MG63 (cell line): Measurements from ENCODE around the gene ATP11C. TPM values are rescaled to one million over a fixed set of nuclear protein-coding genes. Genes with fewer than 3 reads are reported as not detected.
A peak's percentile ranks its signal among the peaks of the same experiment; 100 is the strongest.
"Not testable (repeated sequence)": the region's sequence is repeated elsewhere in the genome, so short reads cannot be mapped to it uniquely, and the experiment has no call there.

Experiments used
- DNase-seq: peaks from one replicate; pipeline ENCODE4 v3.0.0-alpha.2; 2020
- H3K27me3 ChIP-seq: fragments of 250-450 bp; sonication (Bioruptor Pico); 2 replicates; pipeline ENCODE4 v1.5.1; 2020; ENCODE audit warnings: mild to moderate bottlenecking, moderate library complexity
- H3K36me3 ChIP-seq: fragments of 250-450 bp; sonication (Bioruptor Pico); 2 replicates; pipeline ENCODE4 v1.5.1; 2020; ENCODE audit warnings: mild to moderate bottlenecking, moderate library complexity
- H3K4me3 ChIP-seq: fragments of 250-450 bp; sonication (Bioruptor Pico); 2 replicates; pipeline ENCODE4 v1.5.1; 2020; ENCODE audit warnings: mild to moderate bottlenecking, moderate library complexity
- H3K9me3 ChIP-seq: fragments of 250-450 bp; sonication (Bioruptor Pico); 2 replicates; pipeline ENCODE4 v1.5.1; 2020; ENCODE audit warnings: mild to moderate bottlenecking, moderate library complexity
- total RNA-seq: library from RNA; depleted of rRNA; stranded (reverse); fragments of >200 nt; shearing (Covaris generic); gene quantifications from 2 replicates; pipeline ENCODE4 v1.2.3, GENCODE V29; 2014; ENCODE audit warnings: low replicate concordance

The ATP11C gene
- total RNA-seq, 1 experiment from 2014 or later = 33.0 TPM

- Histone ChIP-seq H3K36me3 (no peaks in the 10 kb centered on the region), H3K4me3 (peak overlapping the region; percentile 34), H3K9me3 (no peaks in the 10 kb centered on the region), H3K27me3 (no peaks in the 10 kb centered on the region)
- DNase-seq = peak; percentile 43
Measured at GRCh38 chrX:139890991-139891700, 41.7 kb downstream of the ATP11C start.

GRCh38 chrX:139889760-139890159, 43.1 kb downstream of the ATP11C start:
- H3K9me3 ChIP-seq = no peaks in the 10 kb centered on the region
- no peak overlapping the region for H3K4me3 ChIP-seq
- no peaks in the 10 kb centered on the region for H3K36me3 ChIP-seq
- H3K27me3 ChIP-seq = no peaks in the 10 kb centered on the region
- DNase-seq = no peak

- Histone ChIP-seq H3K9me3 (no peaks in the 10 kb centered on the region), H3K36me3 (no peaks in the 10 kb centered on the region; the same call in 1 of the 2 replicates), H3K4me3 (no peak overlapping the region), H3K27me3 (no peaks in the 10 kb centered on the region)
- no peak for DNase-seq
Measured at GRCh38 chrX:139883984-139884383, 48.9 kb downstream of the ATP11C start.

- no peak for DNase-seq
- Histone ChIP-seq H3K9me3 (no peaks in the 10 kb centered on the region), H3K36me3 (no peaks in the 10 kb centered on the region; the same call in 1 of the 2 replicates), H3K4me3 (no peak overlapping the region), H3K27me3 (no peaks in the 10 kb centered on the region)
Measured at GRCh38 chrX:139882299-139882698, 50.6 kb downstream of the ATP11C start.

GRCh38 chrX:139881572-139881971, 51.3 kb downstream of the ATP11C start:
- no peak for DNase-seq
- Histone ChIP-seq H3K9me3 (no peaks in the 10 kb centered on the region), H3K4me3 (no peak overlapping the region), H3K36me3 (no peaks in the 10 kb centered on the region; the same call in 1 of the 2 replicates), H3K27me3 (no peaks in the 10 kb centered on the region)

- no peak for DNase-seq
- no peaks in the 10 kb centered on the region for H3K9me3 ChIP-seq
- H3K36me3 ChIP-seq = no peaks in the 10 kb centered on the region; the same call in 1 of the 2 replicates
- H3K4me3 ChIP-seq = no peak overlapping the region
- no peaks in the 10 kb centered on the region for H3K27me3 ChIP-seq
Measured at GRCh38 chrX:139881130-139881529, 51.7 kb downstream of the ATP11C start.

- DNase-seq = peak; percentile 43
- no peaks in the 10 kb centered on the region for H3K27me3 ChIP-seq
- no peak overlapping the region for H3K4me3 ChIP-seq
- no peaks in the 10 kb centered on the region for H3K9me3 ChIP-seq
- H3K36me3 ChIP-seq = no peaks in the 10 kb centered on the region
Measured at GRCh38 chrX:139877710-139878414, 55.0 kb downstream of the ATP11C start.

- no peak for DNase-seq
- Histone ChIP-seq H3K36me3 (no peaks in the 10 kb centered on the region), H3K9me3 (no peaks in the 10 kb centered on the region), H3K27me3 (no peaks in the 10 kb centered on the region), H3K4me3 (no peak overlapping the region)
Measured at GRCh38 chrX:139875841-139876240, 57.0 kb downstream of the ATP11C start.

- no peak for DNase-seq
- Histone ChIP-seq H3K27me3 (no peaks in the 10 kb centered on the region), H3K36me3 (no peaks in the 10 kb centered on the region), H3K9me3 (no peaks in the 10 kb centered on the region), H3K4me3 (no peak overlapping the region)
Measured at GRCh38 chrX:139869796-139870195, 63.1 kb downstream of the ATP11C start.

- Histone ChIP-seq H3K9me3 (no peaks in the 10 kb centered on the region), H3K27me3 (no peaks in the 10 kb centered on the region), H3K36me3 (no peaks in the 10 kb centered on the region), H3K4me3 (no peak overlapping the region)
- DNase-seq = no peak
Measured at GRCh38 chrX:139864640-139865039, 68.2 kb downstream of the ATP11C start.

- no peak for DNase-seq
- H3K36me3 ChIP-seq = no peaks in the 10 kb centered on the region
- no peaks in the 10 kb centered on the region for H3K9me3 ChIP-seq
- H3K27me3 ChIP-seq = no peaks in the 10 kb centered on the region
- H3K4me3 ChIP-seq = no peak overlapping the region
Measured at GRCh38 chrX:139862208-139862607, 70.6 kb downstream of the ATP11C start.

- not testable (repeated sequence) for DNase-seq, H3K27me3 ChIP-seq, H3K4me3 ChIP-seq, H3K36me3 ChIP-seq, H3K9me3 ChIP-seq
Measured at GRCh38 chrX:139856826-139857225, 76.0 kb downstream of the ATP11C start.

- no peaks in the 10 kb centered on the region for H3K9me3 ChIP-seq
- DNase-seq = no peak
- H3K4me3 ChIP-seq = no peak overlapping the region
- no peaks in the 10 kb centered on the region for H3K27me3 ChIP-seq
- no peaks in the 10 kb centered on the region for H3K36me3 ChIP-seq
Measured at GRCh38 chrX:139851730-139852129, 81.1 kb downstream of the ATP11C start.

- no peaks in the 10 kb centered on the region for H3K36me3 ChIP-seq
Measured at GRCh38 chrX:139850968-139851367, 81.9 kb downstream of the ATP11C start.

GRCh38 chrX:139844884-139845283, 88.0 kb downstream of the ATP11C start:
- no peak for DNase-seq
- Histone ChIP-seq H3K27me3 (no peaks in the 10 kb centered on the region), H3K9me3 (no peaks in the 10 kb centered on the region), H3K36me3 (no peaks in the 10 kb centered on the region), H3K4me3 (no peak overlapping the region)

More at GRCh38 chrX:139850968-139851367, 81.9 kb downstream of the ATP11C start:
- H3K9me3 ChIP-seq = no peaks in the 10 kb centered on the region
- no peak for DNase-seq
- H3K4me3 ChIP-seq = no peak overlapping the region
- H3K27me3 ChIP-seq = no peaks in the 10 kb centered on the region

- Histone ChIP-seq H3K27me3 (no peaks in the 10 kb centered on the region), H3K4me3 (no peak overlapping the region), H3K36me3 (no peaks in the 10 kb centered on the region), H3K9me3 (no peaks in the 10 kb centered on the region)
- DNase-seq = no peak
Measured at GRCh38 chrX:139844163-139844562, 88.7 kb downstream of the ATP11C start.

GRCh38 chrX:139842326-139843185, 90.3 kb downstream of the ATP11C start:
- H3K36me3 ChIP-seq = no peaks in the 10 kb centered on the region
- no peak overlapping the region for H3K4me3 ChIP-seq
- no peaks in the 10 kb centered on the region for H3K27me3 ChIP-seq
- DNase-seq = no peak
- H3K9me3 ChIP-seq = no peaks in the 10 kb centered on the region
